ENCODE results near the gene ERMARD.

The ERMARD gene

GRCh38 chr6:169720207-169720855 is 31.1 kb upstream of the ERMARD start:
- TF ChIP-seq, protein P1, sequence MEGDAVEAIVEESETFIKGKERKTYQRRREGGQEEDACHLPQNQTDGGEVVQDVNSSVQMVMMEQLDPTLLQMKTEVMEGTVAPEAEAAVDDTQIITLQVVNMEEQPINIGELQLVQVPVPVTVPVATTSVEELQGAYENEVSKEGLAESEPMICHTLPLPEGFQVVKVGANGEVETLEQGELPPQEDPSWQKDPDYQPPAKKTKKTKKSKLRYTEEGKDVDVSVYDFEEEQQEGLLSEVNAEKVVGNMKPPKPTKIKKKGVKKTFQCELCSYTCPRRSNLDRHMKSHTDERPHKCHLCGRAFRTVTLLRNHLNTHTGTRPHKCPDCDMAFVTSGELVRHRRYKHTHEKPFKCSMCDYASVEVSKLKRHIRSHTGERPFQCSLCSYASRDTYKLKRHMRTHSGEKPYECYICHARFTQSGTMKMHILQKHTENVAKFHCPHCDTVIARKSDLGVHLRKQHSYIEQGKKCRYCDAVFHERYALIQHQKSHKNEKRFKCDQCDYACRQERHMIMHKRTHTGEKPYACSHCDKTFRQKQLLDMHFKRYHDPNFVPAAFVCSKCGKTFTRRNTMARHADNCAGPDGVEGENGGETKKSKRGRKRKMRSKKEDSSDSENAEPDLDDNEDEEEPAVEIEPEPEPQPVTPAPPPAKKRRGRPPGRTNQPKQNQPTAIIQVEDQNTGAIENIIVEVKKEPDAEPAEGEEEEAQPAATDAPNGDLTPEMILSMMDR (IDR thresholded peaks at IDR 0.05; ENCODE audit: low read length): peak; percentile 17; the same call in 1 of the 2 replicates
- no peak for TF ChIP-seq EZH2phosphoT487 (IDR thresholded peaks at IDR 0.05; ENCODE audit: low read length)
- 0 out of 2 replicates have a peak, but pooled peaks cover 6% of the 10 kb centered on the region for H3F3A ChIP-seq (ENCODE audit: insufficient read depth, low read length)
- no peaks in the 10 kb centered on the region for H3K27me3 ChIP-seq (replicated peaks; ENCODE audit: insufficient read depth, low read length)
- H3K36me3 ChIP-seq (replicated peaks; ENCODE audit: insufficient read depth, low read length): no peaks in the 10 kb centered on the region
- no peak overlapping the region for H3K4me3 ChIP-seq (ENCODE audit: low read length)
- H2AFZ ChIP-seq (ENCODE audit: low read length): no peak overlapping the region
- H3K4me2 ChIP-seq (ENCODE audit: low read depth, low read length): no peak overlapping the region
- H3K9me3 ChIP-seq (replicated peaks; ENCODE audit: insufficient read depth, low read length): no peaks in the 10 kb centered on the region
- no peak for DNase-seq
- no peaks in the 10 kb centered on the region for H4K20me1 ChIP-seq (ENCODE audit: insufficient read depth, low read length)
- H3K27ac ChIP-seq (ENCODE audit: low read length): no peak overlapping the region
- no peaks in the 10 kb centered on the region for H3K4me1 ChIP-seq (ENCODE audit: low read length)
- H3K9me2 ChIP-seq (replicated peaks; ENCODE audit: insufficient read depth, low read length): no peaks in the 10 kb centered on the region
- H3K79me2 ChIP-seq (ENCODE audit: low read length): peaks cover 45% of the 10 kb centered on the region
- no peak overlapping the region for H3K9ac ChIP-seq (ENCODE audit: low read length)

- peaks cover 45% of the 10 kb centered on the region for H3K79me2 ChIP-seq (ENCODE audit: low read length)
Measured at GRCh38 chr6:169722362-169723199, 28.8 kb upstream of the ERMARD start.

DNA sequence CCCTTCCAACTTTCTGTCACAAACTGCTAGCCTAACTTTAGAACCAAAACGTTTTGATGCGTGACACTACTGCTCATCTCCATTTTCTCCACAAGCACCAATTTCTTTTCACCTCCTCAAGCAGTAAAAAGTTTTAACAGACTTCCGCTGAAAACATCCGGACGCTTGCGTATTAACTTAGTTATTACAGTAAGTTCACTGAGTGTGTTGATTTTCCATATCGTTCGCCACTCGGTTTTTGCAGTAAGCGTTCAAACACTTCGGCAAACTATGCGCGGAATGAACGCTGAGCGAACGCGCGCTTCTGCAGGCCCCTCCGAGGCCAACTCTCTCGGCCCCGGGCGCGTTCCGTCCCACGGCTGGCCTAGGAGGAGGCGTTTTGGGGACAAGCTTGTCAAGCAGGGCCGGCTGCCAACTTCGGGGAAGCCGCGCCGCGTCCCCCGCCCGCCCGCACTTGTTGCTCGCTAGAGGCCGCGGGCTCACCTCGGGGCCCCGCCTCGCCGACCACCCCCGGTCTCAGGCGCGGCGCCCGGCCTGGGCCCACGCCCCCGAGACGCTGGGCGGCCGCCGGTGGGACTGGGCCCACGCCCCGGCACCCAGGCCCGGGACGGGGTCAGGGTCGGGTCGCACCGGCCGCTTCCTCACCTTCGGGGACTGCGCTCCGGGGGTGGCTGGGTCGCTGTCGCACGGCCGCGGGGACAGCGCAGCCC is 28.1 kb upstream of the ERMARD start:
- no peaks in the 10 kb centered on the region for H3K27me3 ChIP-seq (replicated peaks; ENCODE audit: insufficient read depth, low read length)
- 0 out of 2 replicates have a peak, but pooled peaks cover 6% of the 10 kb centered on the region for H3F3A ChIP-seq (ENCODE audit: insufficient read depth, low read length)
- peaks cover 41% of the 10 kb centered on the region for H3K79me2 ChIP-seq (ENCODE audit: low read length)
- peak overlapping the region; percentile 73 for H3K4me2 ChIP-seq (ENCODE audit: low read depth, low read length)
- H3K9me2 ChIP-seq (replicated peaks; ENCODE audit: insufficient read depth, low read length): no peaks in the 10 kb centered on the region
- H3K9ac ChIP-seq (ENCODE audit: low read length): peak overlapping the region; percentile 66
- H2AFZ ChIP-seq (ENCODE audit: low read length): peak overlapping the region; percentile 45
- TF ChIP-seq, protein P1 (IDR thresholded peaks at IDR 0.05; ENCODE audit: low read length): no peak
- TF ChIP-seq EZH2 (optimal IDR thresholded peaks at IDR 0.05; ENCODE audit: low read depth, low read length): no peak
- TF ChIP-seq EZH2phosphoT487 (IDR thresholded peaks at IDR 0.05; ENCODE audit: low read length): no peak
- H3K27ac ChIP-seq (ENCODE audit: low read length): peak overlapping the region; percentile 61; the same call in 1 of the 2 replicates
- H3K4me1 ChIP-seq (ENCODE audit: low read length): no peaks in the 10 kb centered on the region
- DNase-seq: peak; percentile 45
- peak overlapping the region; percentile 72 for H3K4me3 ChIP-seq (ENCODE audit: low read length)
- no peaks in the 10 kb centered on the region for H3K9me3 ChIP-seq (replicated peaks; ENCODE audit: insufficient read depth, low read length)
- H4K20me1 ChIP-seq (ENCODE audit: insufficient read depth, low read length): no peaks in the 10 kb centered on the region
- H3K36me3 ChIP-seq (replicated peaks; ENCODE audit: insufficient read depth, low read length): no peaks in the 10 kb centered on the region

More at GRCh38 chr6:169722362-169723199, 28.8 kb upstream of the ERMARD start:
- H3K27me3 ChIP-seq (replicated peaks; ENCODE audit: insufficient read depth, low read length): no peaks in the 10 kb centered on the region
- H3K4me3 ChIP-seq (ENCODE audit: low read length): peak overlapping the region; percentile 72
- no peaks in the 10 kb centered on the region for H3K36me3 ChIP-seq (replicated peaks; ENCODE audit: insufficient read depth, low read length)
- H3F3A ChIP-seq (ENCODE audit: insufficient read depth, low read length): 0 out of 2 replicates have a peak, but pooled peaks cover 6% of the 10 kb centered on the region
- DNase-seq: peak; percentile 39
- H3K4me2 ChIP-seq (ENCODE audit: low read depth, low read length): peak overlapping the region; percentile 73
- peak overlapping the region; percentile 66 for H3K9ac ChIP-seq (ENCODE audit: low read length)
- peak overlapping the region; percentile 45 for H2AFZ ChIP-seq (ENCODE audit: low read length)
- H4K20me1 ChIP-seq (ENCODE audit: insufficient read depth, low read length): no peaks in the 10 kb centered on the region
- peak overlapping the region; percentile 61; the same call in 1 of the 2 replicates for H3K27ac ChIP-seq (ENCODE audit: low read length)
- H3K9me2 ChIP-seq (replicated peaks; ENCODE audit: insufficient read depth, low read length): no peaks in the 10 kb centered on the region
- no peak for TF ChIP-seq EZH2 (optimal IDR thresholded peaks at IDR 0.05; ENCODE audit: low read depth, low read length)
- no peaks in the 10 kb centered on the region for H3K4me1 ChIP-seq (ENCODE audit: low read length)
- H3K9me3 ChIP-seq (replicated peaks; ENCODE audit: insufficient read depth, low read length): no peaks in the 10 kb centered on the region

All from MM.1S (cell line).